HepG2 (cell line): ENCODE measurements around the gene SMYD5. TPM values are rescaled to one million over a fixed set of nuclear protein-coding genes. Genes with fewer than 3 reads are reported as not detected.
A peak's percentile ranks its signal among the peaks of the same experiment; 100 is the strongest.

Experiments used
- ATAC-seq: fragments of 200-7000 bp; cut with Tn5 transposase; 3 replicates; pipeline ENCODE4 v1.9.1; 2020; ENCODE audit warnings: mild to moderate bottlenecking, moderate library complexity
- BruUV-seq: library from RNA; stranded (reverse); fragments of 400-500 nt; replicated peaks from 2 replicates; lab custom pipeline; 2021; lab: Mats Ljungman, UMichigan
- CTCF ChIA-PET: fragments of 300-600 bp; formaldehyde crosslinking; extraction: SDS; loops from one replicate; lab custom pipeline; 2021; ENCODE audit warnings: low total read pairs, inconsistent platforms, low intra/inter-chr PET ratio; lab: Yijun Ruan, JAX
- POLR2A ChIA-PET: fragments of 350-600 bp; sonication (Branson Sonifier 250); formaldehyde crosslinking; loops from one replicate; lab custom pipeline; 2020; ENCODE audit warnings: antibody characterized with exemption, inconsistent platforms; lab: Yijun Ruan, JAX
- DNase-seq: peaks from one replicate; pipeline ENCODE4 v3.0.0-alpha.2; 2015; ENCODE audit warnings: low spot score
- FAIRE-seq: peaks from 3 replicates; lab custom pipeline; 2011; peaks lifted over from hg19 to GRCh38; lab: Jason Lieb, UNC
- H2AFZ ChIP-seq: one replicate; pipeline ENCODE4 v1.6.1; 2011; ENCODE audit warnings: low read length, inconsistent platforms
- H3K27ac ChIP-seq: fragments of 300-600 bp; 3 replicates; pipeline ENCODE4 v1.8.0; 2011; ENCODE audit warnings: mixed run types, mild to moderate bottlenecking, mixed read lengths, low read length, inconsistent platforms; ENCODE audit not compliant: insufficient read depth; ENCODE audit errors: extremely low read length
- H3K27me3 ChIP-seq, 2 experiments: fragments of 200-600 bp in 1 of 2; 2 replicates in 1 of 2; 3 replicates in 1 of 2; pipeline versions ENCODE4 v1.6.0 to v1.8.0; 2011; ENCODE audit warnings: low read length in 2 of 2, mild to moderate bottlenecking in 2 of 2, moderate library complexity in 2 of 2, inconsistent platforms in 1 of 2; ENCODE audit not compliant: insufficient read depth in 2 of 2, control insufficient read depth in 1 of 2
- H3K36me3 ChIP-seq, 2 experiments: fragments of 200-600 bp in 1 of 2; replicated peaks in 1 of 2; 2 replicates in 1 of 2; 3 replicates in 1 of 2; pipeline versions ENCODE4 v1.5.1 to v1.8.0; 2011; ENCODE audit warnings: low read length in 2 of 2, inconsistent platforms in 1 of 2; ENCODE audit not compliant: insufficient read depth in 2 of 2, control insufficient read depth in 1 of 2
- H3K4me1 ChIP-seq: 2 replicates; pipeline ENCODE4 v1.5.1; 2012; ENCODE audit warnings: low read length, inconsistent platforms; ENCODE audit not compliant: insufficient read depth
- H3K4me2 ChIP-seq: 2 replicates; pipeline ENCODE4 v1.6.0; 2011; ENCODE audit warnings: low read depth, low read length, inconsistent platforms
- H3K4me3 ChIP-seq, 3 experiments: fragments of 200-600 bp in 1 of 3; sonication (generic), shearing (Covaris generic) in 1 of 3; replicated peaks in 1 of 3; 2 replicates each; pipeline ENCODE4 v1.5.1; 2011 to 2016; ENCODE audit warnings: low read length in 3 of 3, inconsistent platforms in 2 of 3, low read depth in 2 of 3, mild to moderate bottlenecking in 2 of 3, control low read depth in 1 of 3, mixed read lengths in 1 of 3; ENCODE audit not compliant: insufficient read depth in 1 of 3
- H3K79me2 ChIP-seq: one replicate; pipeline ENCODE4 v1.6.1; 2011; ENCODE audit warnings: low read length, inconsistent platforms; ENCODE audit not compliant: insufficient read depth
- H3K9ac ChIP-seq: 2 replicates; pipeline ENCODE4 v1.6.0; 2011; ENCODE audit warnings: mild to moderate bottlenecking, low read depth, low read length, inconsistent platforms; ENCODE audit not compliant: insufficient read depth
- H3K9me3 ChIP-seq: 2 replicates; pipeline ENCODE4 v1.5.1; 2012; ENCODE audit warnings: mild to moderate bottlenecking, low read length
- H4K20me1 ChIP-seq: 2 replicates; pipeline ENCODE4 v1.6.0; 2011; ENCODE audit warnings: inconsistent platforms, mild to moderate bottlenecking, low read length, moderate library complexity; ENCODE audit not compliant: insufficient read depth
- ADNP ChIP-seq: sonication (generic); formaldehyde crosslinking; IDR thresholded peaks from 2 replicates; pipeline ENCODE4 v1.4.0; 2020; ENCODE audit warnings: missing genetic modification reagents
- ARID4A ChIP-seq: sonication (generic); formaldehyde crosslinking; IDR thresholded peaks from 2 replicates; pipeline ENCODE4 v1.5.0; 2020; ENCODE audit warnings: mild to moderate bottlenecking, missing genetic modification reagents, borderline replicate concordance
- ATM ChIP-seq: fragments of 450-650 bp; IDR thresholded peaks from 2 replicates; pipeline ENCODE4 v1.7.1; 2017; ENCODE audit warnings: mild to moderate bottlenecking, borderline replicate concordance
- HNF4A ChIP-seq: sonication (generic); formaldehyde crosslinking; IDR thresholded peaks from 2 replicates; pipeline ENCODE4 v1.4.0; 2020; ENCODE audit warnings: missing genetic modification reagents
- HNRNPL ChIP-seq: fragments of 200-400 bp; formaldehyde crosslinking; IDR thresholded peaks from 2 replicates; pipeline ENCODE4 v1.6.1; 2017; ENCODE audit warnings: mild to moderate bottlenecking, low read depth, low read length
- KDM2A ChIP-seq: sonication (generic); formaldehyde crosslinking; IDR thresholded peaks from 2 replicates; pipeline ENCODE4 v1.4.0; 2020; ENCODE audit warnings: low read depth, missing genetic modification reagents, borderline replicate concordance
- ONECUT2 ChIP-seq: sonication (generic); formaldehyde crosslinking; IDR thresholded peaks from 2 replicates; pipeline ENCODE4 v1.4.0; 2020; ENCODE audit warnings: missing genetic modification reagents
- PCBP2 ChIP-seq: fragments of 200-400 bp; formaldehyde crosslinking; optimal IDR thresholded peaks from 2 replicates; pipeline ENCODE3; 2018; ENCODE audit warnings: low read length, low read depth; ENCODE audit not compliant: poor library complexity, severe bottlenecking
- SAP130 ChIP-seq: IDR thresholded peaks from 2 replicates; pipeline ENCODE4 v1.6.1; 2016; ENCODE audit warnings: low read depth
- SMAD9 ChIP-seq: sonication (generic); formaldehyde crosslinking; IDR thresholded peaks from 2 replicates; pipeline ENCODE4 v1.5.1; 2020; ENCODE audit warnings: mild to moderate bottlenecking, missing genetic modification reagents
- TBX2 ChIP-seq: sonication (generic); formaldehyde crosslinking; IDR thresholded peaks from 2 replicates; pipeline ENCODE4 v1.5.0; 2020; ENCODE audit warnings: missing genetic modification reagents, mild to moderate bottlenecking, borderline replicate concordance
- TEAD2 ChIP-seq: sonication (generic); formaldehyde crosslinking; IDR thresholded peaks from 2 replicates; pipeline ENCODE4 v1.9.0; 2021; ENCODE audit warnings: missing genetic modification reagents
- TOPORS ChIP-seq: sonication (generic); formaldehyde crosslinking; IDR thresholded peaks from 2 replicates; pipeline ENCODE4 v1.8.0; 2023; ENCODE audit warnings: mild to moderate bottlenecking, missing genetic modification reagents
- ZFX ChIP-seq: sonication (generic); formaldehyde crosslinking; IDR thresholded peaks from 2 replicates; pipeline ENCODE4 v1.4.0; 2020; ENCODE audit warnings: mild to moderate bottlenecking, low read depth, missing genetic modification reagents, moderate library complexity
- ZNF138 ChIP-seq: sonication (generic); formaldehyde crosslinking; IDR thresholded peaks from 2 replicates; pipeline ENCODE4 v1.5.0; 2020; ENCODE audit warnings: mild to moderate bottlenecking, low read depth, missing genetic modification reagents
- ZNF326 ChIP-seq: sonication (generic); formaldehyde crosslinking; IDR thresholded peaks from 2 replicates; pipeline ENCODE4 v1.4.0; 2020; ENCODE audit warnings: missing genetic modification reagents, borderline replicate concordance
- ZNF510 ChIP-seq: sonication (generic); formaldehyde crosslinking; IDR thresholded peaks from 2 replicates; pipeline ENCODE4 v1.4.0; 2020; ENCODE audit warnings: low read depth, mild to moderate bottlenecking, missing genetic modification reagents
- ZNF660 ChIP-seq: sonication (generic); formaldehyde crosslinking; IDR thresholded peaks from 2 replicates; pipeline ENCODE4 v1.5.1; 2020; ENCODE audit warnings: mild to moderate bottlenecking, low read depth, missing genetic modification reagents, borderline replicate concordance
- ZNF782 ChIP-seq: sonication (generic); formaldehyde crosslinking; IDR thresholded peaks from 2 replicates; pipeline ENCODE4 v1.4.0; 2020; ENCODE audit warnings: missing genetic modification reagents, mild to moderate bottlenecking, borderline replicate concordance
- ZSCAN20 ChIP-seq: sonication (generic); formaldehyde crosslinking; IDR thresholded peaks from 2 replicates; pipeline ENCODE4 v1.4.0; 2020; ENCODE audit warnings: missing genetic modification reagents, mild to moderate bottlenecking, borderline replicate concordance
- ZSCAN30 ChIP-seq: sonication (generic); formaldehyde crosslinking; IDR thresholded peaks from 2 replicates; pipeline ENCODE4 v1.5.0; 2020; ENCODE audit warnings: mild to moderate bottlenecking, missing genetic modification reagents
- WGBS: methylation state at CpG from one replicate; pipeline ENCODE4 v1.1.6; 2017; ENCODE audit warnings: low lambda C conversion rate; 5-methylcytosine and 5-hydroxymethylcytosine counted together
- in situ Hi-C: cut with HindIII; loops from 2 replicates; pipeline ENCODE4 v1.10.0; 2017; ENCODE audit warnings: low pct_unique_long_range_greater_than_20kb; ENCODE audit not compliant: extremely low pct_ligation_motif_present
- intact Hi-C: fragments of 100-400 bp; cut with micrococcal nuclease; formaldehyde crosslinking; loops from one replicate; pipeline ENCODE4 v1.10.0; 2022; ENCODE audit not compliant: unreplicated experiment
- polyA plus RNA-seq, 8 experiments: library from polyadenylated mRNA; depleted of rRNA in 3 of 8; stranded (reverse) in 7 of 8; unstranded in 1 of 8; fragments of >200 nt; fragmentation: Illumina TruSeq in 4 of 8; extraction: Trizol in 4 of 8; gene quantifications; 2 replicates each; pipeline versions ENCODE4 v1.2.1 to v1.2.3, GENCODE V29; 2011 to 2016; ENCODE audit warnings: low read depth in 4 of 8, missing spikeins in 1 of 8, mixed read lengths in 1 of 8; ENCODE audit not compliant: insufficient read depth in 1 of 8
- total RNA-seq, 5 experiments: library from RNA; depleted of rRNA; stranded (reverse); fragments of >200 nt; fragmentation: Illumina TruSeq; extraction: Trizol; gene quantifications; 2 replicates each; pipeline ENCODE4 v1.2.3, GENCODE V29; 2016; ENCODE audit warnings: low read depth in 1 of 5

The SMYD5 gene
- total and polyA plus RNA-seq, 2 of the 13 experiments (the other 11 are each of a cell fraction or from before 2014, with no cell fraction given), result 55.8 to 70.4 TPM

GRCh38 chr2:73176881-73177644 lies 37.0 kb upstream of the SMYD5 start:
- no peaks in the 10 kb centered on the region for H3K79me2 ChIP-seq
- in situ Hi-C loops, result loop anchor here (5.0 kb wide), 2 partner anchors 35 to 285 kb away; partner anchors contain the start of gene SMYD5
- H3K27me3 ChIP-seq, result peaks cover 7 to 61% of the 10 kb centered on the region in 2 experiments; a peak in 4 of 5 replicates
- H3K9ac ChIP-seq, result peak overlapping the region; percentile 9; the same call in 1 of the 2 replicates
- H3K4me3 ChIP-seq, result peak overlapping the region; percentile 57 to 77 (median 59)
- H2AFZ ChIP-seq, result no peak overlapping the region
- BruUV-seq, result no TSS peak
- POLR2A ChIA-PET, result interaction anchor here (0.5 to 2.6 kb wide), 11 partner anchors 11 to 1324 kb away, joined by 3 to 43 read pairs (median 6); partner anchors contain the start of genes CCT7, PRADC1, SFXN5 and SMYD5
- FAIRE-seq, result no peak
- peak; percentile 81 for ATAC-seq
- H3K27ac ChIP-seq, result no peak overlapping the region
- no peaks in the 10 kb centered on the region for H3K9me3 ChIP-seq
- peak; percentile 78 for DNase-seq
- peaks cover 48% of the 10 kb centered on the region for H3K4me1 ChIP-seq
- H4K20me1 ChIP-seq, result no peaks in the 10 kb centered on the region
- peak overlapping the region; percentile 86 for H3K4me2 ChIP-seq
- no peaks in the 10 kb centered on the region for H3K36me3 ChIP-seq
- intact Hi-C loops, result loop anchor here (1.0 to 5.0 kb wide), 5 partner anchors 35 to 261 kb away; no protein-coding TSS in a partner anchor
- CTCF ChIA-PET, result interaction anchor here (0.7 to 4.0 kb wide), 12 partner anchors 14 to 289 kb away, joined by 3 to 74 read pairs (median 6); partner anchors contain the start of genes SMYD5 and SPR
- WGBS, result 3% methylated on average over 53 of the region's 56 CpGs
- TF ChIP-seq ZFX (peak; percentile 76), HNRNPL (no peak), ADNP (CRISPR knock-in tag) (no peak), ONECUT2 (no peak), SAP130 (CRISPR knock-in tag) (peak; percentile 75), PCBP2 (no peak), SMAD9 (CRISPR knock-in tag) (no peak), ZSCAN30 (CRISPR knock-in tag) (no peak), TEAD2 (CRISPR knock-in tag) (no peak), ZNF510 (peak; percentile 75; the same call in 1 of the 2 replicates), KDM2A (CRISPR knock-in tag) (peak; percentile 97), ZNF326 (no peak), TBX2 (CRISPR knock-in tag) (peak; percentile 28; the same call in 1 of the 2 replicates), ZNF782 (CRISPR knock-in tag) (peak; percentile 90; the same call in 1 of the 2 replicates), ZSCAN20 (no peak), ARID4A (CRISPR knock-in tag) (peak; percentile 83; the same call in 1 of the 2 replicates), ATM (no peak), ZNF660 (CRISPR knock-in tag) (no peak), HNF4A (no peak), TOPORS (CRISPR knock-in tag) (no peak), ZNF138 (CRISPR knock-in tag) (no peak)
